OCI-LY7 (cell line): ENCODE results near the gene KLF16. TPM values are rescaled to one million over a fixed set of nuclear protein-coding genes. Genes with fewer than 3 reads are reported as not detected.

Experiments
- BruUV-seq: library from RNA; stranded (reverse); fragments of 400-500 nt; replicated peaks from 2 replicates; lab custom pipeline; 2021; lab: Mats Ljungman, UMichigan
- CTCF ChIA-PET: fragments of 300-600 bp; sonication (Branson Sonifier 250); formaldehyde crosslinking; loops from one replicate; lab custom pipeline; 2022; ENCODE audit warnings: antibody characterized with exemption; ENCODE audit not compliant: unreplicated experiment; lab: Charles Lee
- POLR2A ChIA-PET: fragments of 300-600 bp; sonication (Branson Sonifier 250); formaldehyde crosslinking; loops from one replicate; lab custom pipeline; 2022; ENCODE audit warnings: antibody characterized with exemption; lab: Charles Lee
- DNase-seq: peaks from one replicate; pipeline ENCODE4 v3.0.0-alpha.2; 2015; ENCODE audit warnings: low spot score
- H2AFZ ChIP-seq: fragments of 200-600 bp; sonication (generic), shearing (Covaris generic); 2 replicates; pipeline ENCODE4 v1.6.1; 2014; ENCODE audit warnings: mild to moderate bottlenecking, antibody characterized with exemption, low read length, moderate library complexity
- H3K27ac ChIP-seq: fragments of 200-600 bp; sonication (generic); 2 replicates; pipeline ENCODE4 v1.5.1; 2014; ENCODE audit warnings: mixed run types, low read depth, mild to moderate bottlenecking, moderate library complexity, low read length, inconsistent platforms; ENCODE audit not compliant: poor library complexity, severe bottlenecking
- H3K36me3 ChIP-seq: fragments of 200-600 bp; sonication (generic); 2 replicates; pipeline ENCODE4 v1.6.1; 2014; ENCODE audit warnings: mild to moderate bottlenecking, antibody characterized with exemption, low read length, moderate library complexity, mixed read lengths; ENCODE audit not compliant: insufficient read depth
- H3K4me1 ChIP-seq: fragments of 200-600 bp; sonication (generic); 2 replicates; pipeline ENCODE4 v1.5.1; 2014; ENCODE audit warnings: mild to moderate bottlenecking, low read length; ENCODE audit not compliant: insufficient read depth, poor library complexity, severe bottlenecking
- H3K4me2 ChIP-seq: fragments of 200-600 bp; sonication (generic); 2 replicates; pipeline ENCODE4 v1.6.1; 2014; ENCODE audit warnings: mild to moderate bottlenecking, low read length
- H3K4me3 ChIP-seq: fragments of 200-600 bp; sonication (generic); 2 replicates; pipeline ENCODE4 v1.5.1; 2014; ENCODE audit warnings: mild to moderate bottlenecking, low read depth, low read length; ENCODE audit not compliant: poor library complexity, severe bottlenecking
- H3K79me2 ChIP-seq: fragments of 200-600 bp; sonication (generic); 2 replicates; pipeline ENCODE4 v1.6.1; 2016; ENCODE audit warnings: low read depth, mild to moderate bottlenecking, low read length, moderate library complexity, mixed read lengths; ENCODE audit not compliant: insufficient read depth
- H3K9me2 ChIP-seq: fragments of 200-600 bp; sonication (generic); 2 replicates; pipeline ENCODE4 v1.6.1; 2016; ENCODE audit warnings: mild to moderate bottlenecking, low read length, mixed read lengths; ENCODE audit not compliant: insufficient read depth
- H3K9me3 ChIP-seq: fragments of 200-600 bp; sonication (generic); 2 replicates; pipeline ENCODE4 v1.6.1; 2014; ENCODE audit warnings: mild to moderate bottlenecking, mixed run types, low read length, mixed read lengths
- H4K20me1 ChIP-seq: fragments of 200-600 bp; sonication (generic); 2 replicates; pipeline ENCODE4 v1.6.1; 2014; ENCODE audit warnings: mild to moderate bottlenecking, antibody characterized with exemption, low read length, moderate library complexity, mixed read lengths; ENCODE audit not compliant: insufficient read depth
- EZH2phosphoT487 ChIP-seq: fragments of 200-600 bp; sonication (generic); IDR thresholded peaks from 2 replicates; pipeline ENCODE4 v1.6.1; 2018; ENCODE audit warnings: low read depth, borderline replicate concordance, mild to moderate bottlenecking, mixed run types, antibody characterized with exemption, low read length, moderate library complexity, mixed read lengths
- intact Hi-C: fragments of 100-400 bp; cut with micrococcal nuclease; formaldehyde crosslinking; loops from one replicate; pipeline ENCODE4 v1.10.0; 2022; ENCODE audit not compliant: unreplicated experiment
- total RNA-seq, 2 experiments: library from RNA; depleted of rRNA in 1 of 2; stranded (reverse); fragments of >200 nt in 1 of 2; shearing (Covaris generic) in 1 of 2; gene quantifications; 2 replicates each; pipeline ENCODE4 v1.2.3, GENCODE V29; 2014 to 2022
- TF ChIP-seq, protein P1 (sequence below): fragments of 200-600 bp; sonication (generic); conservative IDR thresholded peaks from 2 replicates; pipeline ENCODE4 v1.5.1; 2014; ENCODE audit warnings: mild to moderate bottlenecking, antibody characterized with exemption, low read length, moderate library complexity, mixed read lengths

The KLF16 gene
- total RNA-seq, 2 experiments from 2014 or later, result 9.6 to 44.4 TPM

DNA sequence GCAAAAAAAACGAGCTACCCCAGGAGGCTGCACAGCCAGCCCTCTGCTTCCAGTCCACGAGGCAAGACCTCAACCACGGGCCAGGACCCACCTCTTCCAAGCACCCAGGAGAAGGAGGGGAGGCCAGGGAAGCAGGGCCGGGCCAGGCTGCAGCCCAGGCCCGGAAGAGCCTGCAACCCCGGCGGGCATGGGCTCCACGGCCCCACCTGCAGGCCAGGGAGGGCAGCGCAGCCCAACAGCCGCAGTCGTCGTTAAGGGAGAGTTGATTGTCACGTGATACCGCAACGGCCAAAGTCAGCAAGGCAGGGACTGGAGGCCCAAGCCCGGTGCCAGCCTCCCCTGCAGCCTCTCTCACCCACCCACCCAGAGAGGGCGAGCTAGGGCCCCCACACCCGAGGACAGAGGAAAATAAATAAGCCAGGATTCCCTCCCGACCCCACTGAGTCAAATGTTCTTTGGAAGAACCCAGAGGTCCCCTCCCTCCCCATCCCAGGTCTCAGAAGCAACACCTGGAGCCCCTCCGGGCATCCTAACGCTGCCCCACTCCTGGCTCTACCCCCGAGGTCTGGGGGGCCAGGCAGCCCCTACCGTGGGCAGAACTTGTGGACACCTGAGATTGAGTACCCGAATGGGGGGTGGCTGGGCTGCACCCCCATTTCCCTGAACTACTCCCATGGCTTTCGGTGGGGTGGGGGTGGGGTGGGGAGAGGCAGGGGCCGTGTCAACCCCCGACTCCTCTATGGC is 9.9 kb downstream of the KLF16 start:
- H3K27ac ChIP-seq, result peak overlapping the region; percentile 67

DNA sequence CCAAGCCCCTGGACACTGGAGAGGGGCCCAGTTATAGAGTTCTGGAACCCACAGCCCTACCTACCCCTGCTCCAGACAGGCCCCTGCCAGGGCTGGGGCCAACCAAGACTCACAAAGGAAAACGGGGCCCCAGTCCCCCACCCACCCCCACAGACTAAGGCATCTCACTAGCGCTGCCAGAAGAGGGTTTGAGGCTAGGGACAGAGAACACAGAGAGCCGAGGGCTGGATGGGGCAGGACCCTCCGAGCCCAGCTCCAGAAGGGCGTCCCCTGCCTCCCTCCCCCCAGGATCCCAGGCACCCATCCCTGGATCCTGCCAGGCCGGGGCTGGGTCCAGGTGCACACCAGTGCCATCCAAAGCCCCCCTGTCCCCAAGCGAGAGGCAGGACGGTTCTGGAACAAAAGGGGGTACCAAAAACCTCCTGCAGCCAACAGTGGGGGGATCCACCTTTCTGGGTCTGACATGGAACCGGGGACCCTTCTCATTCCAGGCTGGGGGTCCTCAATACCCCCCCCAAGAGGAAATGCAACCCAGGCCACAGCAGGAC is 10.7 kb downstream of the KLF16 start:
- intact Hi-C loops, result no loop called here
- peaks cover 56% of the 10 kb centered on the region for H3K4me1 ChIP-seq
- no peaks in the 10 kb centered on the region for H3K9me3 ChIP-seq
- H2AFZ ChIP-seq, result no peak overlapping the region
- no peak for DNase-seq
- no peaks in the 10 kb centered on the region for H3K9me2 ChIP-seq
- no peak overlapping the region for H3K4me2 ChIP-seq
- peaks cover 8% of the 10 kb centered on the region; the same call in 1 of the 2 replicates for H4K20me1 ChIP-seq
- peak overlapping the region; percentile 67 for H3K27ac ChIP-seq
- TF ChIP-seq, protein P1, sequence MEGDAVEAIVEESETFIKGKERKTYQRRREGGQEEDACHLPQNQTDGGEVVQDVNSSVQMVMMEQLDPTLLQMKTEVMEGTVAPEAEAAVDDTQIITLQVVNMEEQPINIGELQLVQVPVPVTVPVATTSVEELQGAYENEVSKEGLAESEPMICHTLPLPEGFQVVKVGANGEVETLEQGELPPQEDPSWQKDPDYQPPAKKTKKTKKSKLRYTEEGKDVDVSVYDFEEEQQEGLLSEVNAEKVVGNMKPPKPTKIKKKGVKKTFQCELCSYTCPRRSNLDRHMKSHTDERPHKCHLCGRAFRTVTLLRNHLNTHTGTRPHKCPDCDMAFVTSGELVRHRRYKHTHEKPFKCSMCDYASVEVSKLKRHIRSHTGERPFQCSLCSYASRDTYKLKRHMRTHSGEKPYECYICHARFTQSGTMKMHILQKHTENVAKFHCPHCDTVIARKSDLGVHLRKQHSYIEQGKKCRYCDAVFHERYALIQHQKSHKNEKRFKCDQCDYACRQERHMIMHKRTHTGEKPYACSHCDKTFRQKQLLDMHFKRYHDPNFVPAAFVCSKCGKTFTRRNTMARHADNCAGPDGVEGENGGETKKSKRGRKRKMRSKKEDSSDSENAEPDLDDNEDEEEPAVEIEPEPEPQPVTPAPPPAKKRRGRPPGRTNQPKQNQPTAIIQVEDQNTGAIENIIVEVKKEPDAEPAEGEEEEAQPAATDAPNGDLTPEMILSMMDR, result no peak
- TF ChIP-seq EZH2phosphoT487, result no peak
- H3K4me3 ChIP-seq, result no peak overlapping the region
- peaks cover 24% of the 10 kb centered on the region for H3K36me3 ChIP-seq
- POLR2A ChIA-PET, result no interaction called here
- CTCF ChIA-PET, result no interaction called here
- no TSS peak for BruUV-seq
- H3K79me2 ChIP-seq, result peaks cover 53% of the 10 kb centered on the region

More for the DNA sequence above, 9.9 kb downstream of the KLF16 start:
- intact Hi-C loops, result no loop called here
- peak; percentile 87 for DNase-seq
- Histone ChIP-seq H3K9me3 (no peaks in the 10 kb centered on the region), H3K4me2 (peak overlapping the region; percentile 40), H3K4me3 (peak overlapping the region; percentile 4), H2AFZ (no peak overlapping the region), H3K9me2 (no peaks in the 10 kb centered on the region), H3K4me1 (peaks cover 64% of the 10 kb centered on the region), H3K79me2 (peaks cover 54% of the 10 kb centered on the region), H4K20me1 (peaks cover 8% of the 10 kb centered on the region; the same call in 1 of the 2 replicates), H3K36me3 (peaks cover 24% of the 10 kb centered on the region)
- ChIA-PET POLR2A (no interaction called here), CTCF (no interaction called here)
- TF ChIP-seq EZH2phosphoT487, result no peak
- TF ChIP-seq, protein P1, result peak; percentile 86
- TSS peak; percentile 83 for BruUV-seq
